GM21381 (cell line): Measurements from ENCODE around the gene KIF5B.
"Not testable (repeated sequence)": the region's sequence is repeated elsewhere in the genome, so short reads cannot be mapped to it uniquely, and the experiment has no call there.

ENCODE experiments used
- ATAC-seq: cut with Tn5 transposase; IDR thresholded peaks from one replicate; pipeline ENCODE4 v1.9.1; 2021; ENCODE audit warnings: mild to moderate bottlenecking, moderate library complexity; ENCODE audit not compliant: unreplicated experiment

KIF5B gene

GRCh38 chr10:32056136-32057035 is at the start of gene KIF5B:
TSS of gene KIF5B (minus strand) at chr10:32056425. CDS start at chr10:32055973, 452 bp downstream.
- peak; percentile 85 for ATAC-seq

GRCh38 chr10:32105782-32106382 is 49.7 kb upstream of the KIF5B start:
- ATAC-seq: no peak

- ATAC-seq: no peak
Measured at GRCh38 chr10:32104622-32105509, 48.6 kb upstream of the KIF5B start.

- no peak for ATAC-seq
Measured at GRCh38 chr10:32104181-32104580, 48.0 kb upstream of the KIF5B start.

- no peak for ATAC-seq
Measured at GRCh38 chr10:32103721-32104120, 47.5 kb upstream of the KIF5B start.

- not testable (repeated sequence) for ATAC-seq
Measured at GRCh38 chr10:32098566-32099259, 42.5 kb upstream of the KIF5B start.

- no peak for ATAC-seq
Measured at GRCh38 chr10:32095116-32095733, 39.0 kb upstream of the KIF5B start.

- ATAC-seq: no peak
Measured at GRCh38 chr10:32093650-32094049, 37.4 kb upstream of the KIF5B start.

- no peak for ATAC-seq
Measured at GRCh38 chr10:32091046-32091445, 34.8 kb upstream of the KIF5B start.

GRCh38 chr10:32084185-32084851 is 28.1 kb upstream of the KIF5B start:
- ATAC-seq: no peak

- ATAC-seq: no peak
Measured at GRCh38 chr10:32077896-32078485, 21.8 kb upstream of the KIF5B start.

- ATAC-seq: no peak
Measured at GRCh38 chr10:32073659-32074058, 17.4 kb upstream of the KIF5B start.

- ATAC-seq: no peak
Measured at GRCh38 chr10:32073128-32073527, 16.9 kb upstream of the KIF5B start.

- ATAC-seq: no peak
Measured at GRCh38 chr10:32072025-32072800, 16.0 kb upstream of the KIF5B start.

GRCh38 chr10:32070645-32071044 is 14.4 kb upstream of the KIF5B start:
- no peak for ATAC-seq

GRCh38 chr10:32068569-32068968 is 12.3 kb upstream of the KIF5B start:
- ATAC-seq: no peak

- not testable (repeated sequence) for ATAC-seq
Measured at GRCh38 chr10:32067931-32068330, 11.7 kb upstream of the KIF5B start.

GRCh38 chr10:32065856-32066255 is 9.6 kb upstream of the KIF5B start:
- no peak for ATAC-seq

GRCh38 chr10:32061440-32061839 is 5.2 kb upstream of the KIF5B start:
- ATAC-seq: no peak
